ENCODE results near the gene SLC5A10. TPM values are rescaled to one million over a fixed set of nuclear protein-coding genes. Genes with fewer than 3 reads are reported as not detected.
"Not testable (repeated sequence)": the region's sequence is repeated elsewhere in the genome, so short reads cannot be mapped to it uniquely, and the experiment has no call there.

The SLC5A10 gene
- total and polyA plus RNA-seq, 4 donors, result 0.05 to 0.23 (median 0.15) TPM

- WGBS, result 79% methylated on average over 2 of the region's 2 CpGs
- H3K27ac ChIP-seq (ENCODE audit: low read depth in 1 of 2, low read length in 2 of 2), result peak overlapping the region in 1 of 2 donors; percentile 29
- TF ChIP-seq HNF4A (conservative IDR thresholded peaks at IDR 0.05), result no peak
- no peak for TF ChIP-seq SP1 (IDR thresholded peaks at IDR 0.05)
These were observed 30.5 kb upstream of the SLC5A10 start for GRCh38 chr17:18921485-18921884.

GRCh38 chr17:18921912-18922451 is 30.0 kb upstream of the SLC5A10 start:
- TF ChIP-seq MAX (IDR thresholded peaks at IDR 0.05), result no peak
- no peak for TF ChIP-seq EGR1 (IDR thresholded peaks at IDR 0.05; ENCODE audit: low read depth in 2 of 2)
- TF ChIP-seq FOXA1 (IDR thresholded peaks at IDR 0.05), result no peak
- no peak for TF ChIP-seq ZBTB33 (IDR thresholded peaks at IDR 0.05)
- TF ChIP-seq ATF3 (IDR thresholded peaks at IDR 0.05), result no peak
- TF ChIP-seq GABPA (IDR thresholded peaks at IDR 0.05 in 1 of 2, conservative IDR thresholded peaks at IDR 0.05 in 1 of 2), result no peak
- TF ChIP-seq TAF1 (conservative IDR thresholded peaks at IDR 0.05), result no peak
- no peak for TF ChIP-seq RXRA (IDR thresholded peaks at IDR 0.05)
- Histone ChIP-seq H3K36me3 (ENCODE audit: control insufficient read depth in 4 of 4, insufficient read depth in 3 of 4, low read depth in 1 of 4, low read length in 3 of 4) (peaks cover 0 to 12% (median 4%) of the 10 kb centered on the region in 4 donors), H3K9me3 (ENCODE audit: control insufficient read depth in 4 of 4, low read length in 3 of 4) (no peaks in the 10 kb centered on the region), H3K27me3 (ENCODE audit: control insufficient read depth in 4 of 4, insufficient read depth in 4 of 4, low read length in 3 of 4) (no peaks in the 10 kb centered on the region), H3K27ac (ENCODE audit: low read depth in 1 of 2, low read length in 2 of 2) (no peak overlapping the region), H3K4me3 (ENCODE audit: low read depth in 1 of 3, low read length in 3 of 3) (no peak overlapping the region), H3K9ac (ENCODE audit: low read depth in 1 of 2, low read length in 2 of 2) (no peak overlapping the region), H3K4me1 (ENCODE audit: control insufficient read depth in 4 of 4, insufficient read depth in 4 of 4, low read length in 3 of 4) (peaks cover 6 to 24% (median 15%) of the 10 kb centered on the region in 4 donors)
- no peak for DNase-seq (ENCODE audit: low spot score)
- 73% methylated on average over 4 of the region's 4 CpGs for WGBS

More at GRCh38 chr17:18921485-18921884, 30.5 kb upstream of the SLC5A10 start:
- Histone ChIP-seq H3K9me3 (ENCODE audit: control insufficient read depth in 4 of 4, low read length in 3 of 4) (no peaks in the 10 kb centered on the region), H3K9ac (ENCODE audit: low read depth in 1 of 2, low read length in 2 of 2) (no peak overlapping the region), H3K4me3 (ENCODE audit: low read depth in 1 of 3, low read length in 3 of 3) (no peak overlapping the region), H3K4me1 (ENCODE audit: control insufficient read depth in 4 of 4, insufficient read depth in 4 of 4, low read length in 3 of 4) (peaks cover 6 to 24% (median 15%) of the 10 kb centered on the region in 4 donors), H3K27me3 (ENCODE audit: control insufficient read depth in 4 of 4, insufficient read depth in 4 of 4, low read length in 3 of 4) (no peaks in the 10 kb centered on the region), H3K36me3 (ENCODE audit: control insufficient read depth in 4 of 4, insufficient read depth in 3 of 4, low read depth in 1 of 4, low read length in 3 of 4) (peaks cover 0 to 17% (median 8%) of the 10 kb centered on the region in 4 donors)
- no peak for DNase-seq (ENCODE audit: low spot score)

GRCh38 chr17:18922596-18922995 is 29.4 kb upstream of the SLC5A10 start:
- not testable (repeated sequence) for H3K36me3 ChIP-seq (ENCODE audit: control insufficient read depth in 4 of 4, insufficient read depth in 3 of 4, low read depth in 1 of 4, low read length in 3 of 4); H3K9ac ChIP-seq (ENCODE audit: low read depth in 1 of 2, low read length in 2 of 2); H3K27ac ChIP-seq (ENCODE audit: low read depth in 1 of 2, low read length in 2 of 2); H3K9me3 ChIP-seq (ENCODE audit: control insufficient read depth in 4 of 4, low read length in 3 of 4); H3K27me3 ChIP-seq (ENCODE audit: control insufficient read depth in 4 of 4, insufficient read depth in 4 of 4, low read length in 3 of 4); DNase-seq (ENCODE audit: low spot score); H3K4me3 ChIP-seq (ENCODE audit: low read depth in 1 of 3, low read length in 3 of 3)
- WGBS, result 97% methylated on average over 7 of the region's 7 CpGs
- H3K4me1 ChIP-seq (ENCODE audit: control insufficient read depth in 4 of 4, insufficient read depth in 4 of 4, low read length in 3 of 4), result peaks cover 6 to 24% (median 15%) of the 10 kb centered on the region in 4 donors

GRCh38 chr17:18925187-18925586 is 26.8 kb upstream of the SLC5A10 start:
- no peaks in the 10 kb centered on the region for H3K27me3 ChIP-seq (ENCODE audit: control insufficient read depth in 4 of 4, insufficient read depth in 4 of 4, low read length in 3 of 4)
- no peak for DNase-seq (ENCODE audit: low spot score)
- no peak for TF ChIP-seq GABPA (IDR thresholded peaks at IDR 0.05 in 1 of 2, conservative IDR thresholded peaks at IDR 0.05 in 1 of 2)
- TF ChIP-seq HNF4A (conservative IDR thresholded peaks at IDR 0.05), result peak in 1 of 2 donors; percentile 17
- peak; percentile 27 for TF ChIP-seq FOXA2 (IDR thresholded peaks at IDR 0.05)

More at GRCh38 chr17:18925187-18925586, 26.8 kb upstream of the SLC5A10 start:
- Histone ChIP-seq H3K9ac (ENCODE audit: low read depth in 1 of 2, low read length in 2 of 2) (no peak overlapping the region), H3K4me1 (ENCODE audit: control insufficient read depth in 4 of 4, insufficient read depth in 4 of 4, low read length in 3 of 4) (peaks cover 5 to 19% (median 9%) of the 10 kb centered on the region in 4 donors), H3K9me3 (ENCODE audit: control insufficient read depth in 4 of 4, low read length in 3 of 4) (no peaks in the 10 kb centered on the region), H3K4me3 (ENCODE audit: low read depth in 1 of 3, low read length in 3 of 3) (no peak overlapping the region), H3K27ac (ENCODE audit: low read depth in 1 of 2, low read length in 2 of 2) (no peak overlapping the region), H3K36me3 (ENCODE audit: control insufficient read depth in 4 of 4, insufficient read depth in 3 of 4, low read depth in 1 of 4, low read length in 3 of 4) (peaks cover 3 to 11% (median 6%) of the 10 kb centered on the region in 4 donors)
- WGBS, result 98% methylated on average over 1 of the region's 1 CpG

Measured in liver (tissue), 9 donors.